GM23338 (cell line): ENCODE measurements around the gene GEMIN8. TPM values are rescaled to one million over a fixed set of nuclear protein-coding genes. Genes with fewer than 3 reads are reported as not detected.

Experiments used
- ATAC-seq: fragments of 200-7000 bp; cut with Tn5 transposase; 3 replicates; pipeline ENCODE4 v1.9.1; 2020
- DNase-seq: peaks from one replicate; pipeline ENCODE4 v3.0.0-alpha.2; 2015; ENCODE audit warnings: low spot score
- H2AFZ ChIP-seq: fragments of 200-600 bp; sonication (generic); 2 replicates; pipeline ENCODE4 v1.8.0; 2016; ENCODE audit warnings: antibody characterized with exemption, mild to moderate bottlenecking, moderate library complexity
- H3F3A ChIP-seq: fragments of 200-600 bp; sonication (generic); replicated peaks from 2 replicates; pipeline ENCODE4 v1.8.0; 2017; ENCODE audit warnings: antibody characterized with exemption, mixed run types, low read depth
- H3K27ac ChIP-seq: fragments of 200-600 bp; sonication (generic); 2 replicates; pipeline ENCODE4 v1.6.1; 2016; ENCODE audit warnings: low read depth
- H3K27me3 ChIP-seq: fragments of 200-600 bp; sonication (generic); 2 replicates; pipeline ENCODE4 v1.8.0; 2016; ENCODE audit warnings: mild to moderate bottlenecking, mixed run types, moderate library complexity; ENCODE audit not compliant: insufficient read depth
- H3K36me3 ChIP-seq: fragments of 200-600 bp; sonication (generic); 2 replicates; pipeline ENCODE4 v1.8.0; 2016; ENCODE audit warnings: mild to moderate bottlenecking; ENCODE audit not compliant: insufficient read depth
- H3K4me1 ChIP-seq: fragments of 200-600 bp; sonication (generic); 2 replicates; pipeline ENCODE4 v1.8.0; 2016; ENCODE audit warnings: mild to moderate bottlenecking, moderate library complexity; ENCODE audit not compliant: insufficient read depth
- H3K4me2 ChIP-seq: fragments of 200-600 bp; sonication (generic); 2 replicates; pipeline ENCODE4 v1.7.1; 2017; ENCODE audit warnings: mixed run types
- H3K4me3 ChIP-seq: fragments of 200-600 bp; sonication (generic); 2 replicates; pipeline ENCODE4 v1.6.1; 2016; ENCODE audit warnings: mixed run types
- H3K79me2 ChIP-seq: fragments of 200-600 bp; sonication (generic); replicated peaks from 2 replicates; pipeline ENCODE4 v1.8.0; 2017; ENCODE audit warnings: mild to moderate bottlenecking; ENCODE audit not compliant: insufficient read depth
- H3K9me2 ChIP-seq: fragments of 200-600 bp; sonication (generic); 2 replicates; pipeline ENCODE4 v1.8.0; 2017; ENCODE audit not compliant: insufficient read depth
- H4K20me1 ChIP-seq: fragments of 200-600 bp; sonication (generic); replicated peaks from 2 replicates; pipeline ENCODE4 v1.8.0; 2017; ENCODE audit warnings: mild to moderate bottlenecking; ENCODE audit not compliant: insufficient read depth
- H3K27ac Mint-ChIP-seq: 2 replicates; pipeline ENCODE4 v1.8.0; 2020; ENCODE audit warnings: inconsistent platforms, mild to moderate bottlenecking, moderate library complexity, mixed read lengths
- H3K27me3 Mint-ChIP-seq: 3 replicates; pipeline ENCODE4 v1.8.0; 2022; ENCODE audit warnings: low read depth, mild to moderate bottlenecking, moderate library complexity, mixed read lengths, inconsistent platforms; ENCODE audit not compliant: insufficient read depth, poor library complexity
- H3K36me3 Mint-ChIP-seq: 3 replicates; pipeline ENCODE4 v1.8.0; 2021; ENCODE audit warnings: low read depth, mild to moderate bottlenecking, inconsistent platforms, moderate library complexity, mixed read lengths
- H3K4me1 Mint-ChIP-seq: 3 replicates; pipeline ENCODE4 v1.8.0; 2020; ENCODE audit warnings: mild to moderate bottlenecking, inconsistent platforms, mixed read lengths
- H3K4me3 Mint-ChIP-seq: 3 replicates; pipeline ENCODE4 v1.8.0; 2021; ENCODE audit warnings: moderate library complexity, mild to moderate bottlenecking, inconsistent platforms, mixed read lengths
- H3K9me3 Mint-ChIP-seq: 3 replicates; pipeline ENCODE4 v1.8.0; 2020; ENCODE audit warnings: moderate library complexity, mild to moderate bottlenecking, inconsistent platforms, mixed read lengths
- CREB1 ChIP-seq: fragments of 250-450 bp; sonication (Bioruptor Pico); IDR thresholded peaks from 2 replicates; pipeline ENCODE4 v1.5.0; 2020; ENCODE audit warnings: low read depth, mild to moderate bottlenecking, moderate library complexity
- EZH2 ChIP-seq: fragments of 200-600 bp; sonication (generic); IDR thresholded peaks from one replicate; pipeline ENCODE4 v1.8.0; 2017; ENCODE audit warnings: antibody characterized with exemption, mild to moderate bottlenecking, low read depth; ENCODE audit not compliant: unreplicated experiment
- EZH2phosphoT487 ChIP-seq: fragments of 200-600 bp; sonication (generic); IDR thresholded peaks from one replicate; pipeline ENCODE4 v1.8.1; 2018; ENCODE audit warnings: antibody characterized with exemption; ENCODE audit not compliant: unreplicated experiment
- NANOG ChIP-seq: IDR thresholded peaks from 2 replicates; pipeline ENCODE4 v1.6.1; 2016; ENCODE audit warnings: antibody characterized with exemption, borderline replicate concordance
- STAT1 ChIP-seq: IDR thresholded peaks from one replicate; pipeline ENCODE4 v1.6.1; 2016; ENCODE audit warnings: antibody characterized with exemption; ENCODE audit not compliant: unreplicated experiment
- ZNF331 ChIP-seq: fragments of 250-450 bp; sonication (Bioruptor Pico); IDR thresholded peaks from 2 replicates; pipeline ENCODE4 v1.5.0; 2020; ENCODE audit warnings: low read depth, mild to moderate bottlenecking, moderate library complexity
- polyA plus RNA-seq: library from polyadenylated mRNA; unstranded; fragments of >200 nt; fragmentation: Nextera tagmentation; extraction: Ambion mirVana; gene quantifications from 2 replicates; pipeline ENCODE4 v1.2.1, GENCODE V29; 2016
- total RNA-seq: library from RNA; depleted of rRNA; stranded (reverse); fragments of >200 nt; shearing (Covaris generic); gene quantifications from 2 replicates; pipeline ENCODE4 v1.2.3, GENCODE V29; 2014
- TF ChIP-seq, protein P1 (sequence below): fragments of 250-450 bp; sonication (Bioruptor Pico); IDR thresholded peaks from 2 replicates; pipeline ENCODE4 v1.5.0; 2020; ENCODE audit warnings: mild to moderate bottlenecking, moderate library complexity

The GEMIN8 gene
- total and polyA plus RNA-seq, 2 experiments from 2014 or later, result 16.5 to 19.9 TPM

DNA sequence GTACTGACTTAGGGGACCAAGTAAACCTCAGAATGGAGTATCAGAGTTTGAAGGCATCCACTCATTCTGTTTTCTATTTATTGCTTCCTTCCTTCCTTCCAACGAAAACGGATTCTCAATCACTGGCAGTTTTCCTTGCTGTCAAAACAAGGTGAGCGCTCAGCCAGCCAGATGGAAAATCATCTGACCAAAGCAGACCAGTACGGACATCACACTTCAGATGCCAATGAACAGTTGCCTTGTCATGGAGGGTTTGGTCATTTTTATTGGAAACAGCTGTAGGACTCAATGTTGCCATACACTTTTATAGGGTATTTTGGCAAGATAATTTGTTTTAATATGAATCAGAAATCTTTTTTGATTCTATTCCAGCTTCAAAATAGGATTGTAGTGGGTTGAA, 16.6 kb downstream of the GEMIN8 start:
- no peaks in the 10 kb centered on the region for H3K4me1 ChIP-seq
- Mint-ChIP-seq H3K36me3 (peaks cover 14% of the 10 kb centered on the region), H3K9me3 (no peaks in the 10 kb centered on the region), H3K4me3 (no peak overlapping the region), H3K27me3 (no peaks in the 10 kb centered on the region), H3K4me1 (no peaks in the 10 kb centered on the region), H3K27ac (no peak overlapping the region)
- ATAC-seq (no peak), DNase-seq (no peak)
- H3K27ac ChIP-seq, result no peak overlapping the region
- no peaks in the 10 kb centered on the region for H4K20me1 ChIP-seq
- no peak overlapping the region for H3K4me3 ChIP-seq
- H3K9me2 ChIP-seq, result no peaks in the 10 kb centered on the region
- no peak overlapping the region for H2AFZ ChIP-seq
- H3K4me2 ChIP-seq, result no peak overlapping the region
- H3K79me2 ChIP-seq, result no peaks in the 10 kb centered on the region
- TF ChIP-seq CREB1 (no peak), ZNF331 (CRISPR knock-in tag) (no peak), STAT1 (no peak), EZH2phosphoT487 (no peak), EZH2 (no peak)
- TF ChIP-seq, protein P1, sequence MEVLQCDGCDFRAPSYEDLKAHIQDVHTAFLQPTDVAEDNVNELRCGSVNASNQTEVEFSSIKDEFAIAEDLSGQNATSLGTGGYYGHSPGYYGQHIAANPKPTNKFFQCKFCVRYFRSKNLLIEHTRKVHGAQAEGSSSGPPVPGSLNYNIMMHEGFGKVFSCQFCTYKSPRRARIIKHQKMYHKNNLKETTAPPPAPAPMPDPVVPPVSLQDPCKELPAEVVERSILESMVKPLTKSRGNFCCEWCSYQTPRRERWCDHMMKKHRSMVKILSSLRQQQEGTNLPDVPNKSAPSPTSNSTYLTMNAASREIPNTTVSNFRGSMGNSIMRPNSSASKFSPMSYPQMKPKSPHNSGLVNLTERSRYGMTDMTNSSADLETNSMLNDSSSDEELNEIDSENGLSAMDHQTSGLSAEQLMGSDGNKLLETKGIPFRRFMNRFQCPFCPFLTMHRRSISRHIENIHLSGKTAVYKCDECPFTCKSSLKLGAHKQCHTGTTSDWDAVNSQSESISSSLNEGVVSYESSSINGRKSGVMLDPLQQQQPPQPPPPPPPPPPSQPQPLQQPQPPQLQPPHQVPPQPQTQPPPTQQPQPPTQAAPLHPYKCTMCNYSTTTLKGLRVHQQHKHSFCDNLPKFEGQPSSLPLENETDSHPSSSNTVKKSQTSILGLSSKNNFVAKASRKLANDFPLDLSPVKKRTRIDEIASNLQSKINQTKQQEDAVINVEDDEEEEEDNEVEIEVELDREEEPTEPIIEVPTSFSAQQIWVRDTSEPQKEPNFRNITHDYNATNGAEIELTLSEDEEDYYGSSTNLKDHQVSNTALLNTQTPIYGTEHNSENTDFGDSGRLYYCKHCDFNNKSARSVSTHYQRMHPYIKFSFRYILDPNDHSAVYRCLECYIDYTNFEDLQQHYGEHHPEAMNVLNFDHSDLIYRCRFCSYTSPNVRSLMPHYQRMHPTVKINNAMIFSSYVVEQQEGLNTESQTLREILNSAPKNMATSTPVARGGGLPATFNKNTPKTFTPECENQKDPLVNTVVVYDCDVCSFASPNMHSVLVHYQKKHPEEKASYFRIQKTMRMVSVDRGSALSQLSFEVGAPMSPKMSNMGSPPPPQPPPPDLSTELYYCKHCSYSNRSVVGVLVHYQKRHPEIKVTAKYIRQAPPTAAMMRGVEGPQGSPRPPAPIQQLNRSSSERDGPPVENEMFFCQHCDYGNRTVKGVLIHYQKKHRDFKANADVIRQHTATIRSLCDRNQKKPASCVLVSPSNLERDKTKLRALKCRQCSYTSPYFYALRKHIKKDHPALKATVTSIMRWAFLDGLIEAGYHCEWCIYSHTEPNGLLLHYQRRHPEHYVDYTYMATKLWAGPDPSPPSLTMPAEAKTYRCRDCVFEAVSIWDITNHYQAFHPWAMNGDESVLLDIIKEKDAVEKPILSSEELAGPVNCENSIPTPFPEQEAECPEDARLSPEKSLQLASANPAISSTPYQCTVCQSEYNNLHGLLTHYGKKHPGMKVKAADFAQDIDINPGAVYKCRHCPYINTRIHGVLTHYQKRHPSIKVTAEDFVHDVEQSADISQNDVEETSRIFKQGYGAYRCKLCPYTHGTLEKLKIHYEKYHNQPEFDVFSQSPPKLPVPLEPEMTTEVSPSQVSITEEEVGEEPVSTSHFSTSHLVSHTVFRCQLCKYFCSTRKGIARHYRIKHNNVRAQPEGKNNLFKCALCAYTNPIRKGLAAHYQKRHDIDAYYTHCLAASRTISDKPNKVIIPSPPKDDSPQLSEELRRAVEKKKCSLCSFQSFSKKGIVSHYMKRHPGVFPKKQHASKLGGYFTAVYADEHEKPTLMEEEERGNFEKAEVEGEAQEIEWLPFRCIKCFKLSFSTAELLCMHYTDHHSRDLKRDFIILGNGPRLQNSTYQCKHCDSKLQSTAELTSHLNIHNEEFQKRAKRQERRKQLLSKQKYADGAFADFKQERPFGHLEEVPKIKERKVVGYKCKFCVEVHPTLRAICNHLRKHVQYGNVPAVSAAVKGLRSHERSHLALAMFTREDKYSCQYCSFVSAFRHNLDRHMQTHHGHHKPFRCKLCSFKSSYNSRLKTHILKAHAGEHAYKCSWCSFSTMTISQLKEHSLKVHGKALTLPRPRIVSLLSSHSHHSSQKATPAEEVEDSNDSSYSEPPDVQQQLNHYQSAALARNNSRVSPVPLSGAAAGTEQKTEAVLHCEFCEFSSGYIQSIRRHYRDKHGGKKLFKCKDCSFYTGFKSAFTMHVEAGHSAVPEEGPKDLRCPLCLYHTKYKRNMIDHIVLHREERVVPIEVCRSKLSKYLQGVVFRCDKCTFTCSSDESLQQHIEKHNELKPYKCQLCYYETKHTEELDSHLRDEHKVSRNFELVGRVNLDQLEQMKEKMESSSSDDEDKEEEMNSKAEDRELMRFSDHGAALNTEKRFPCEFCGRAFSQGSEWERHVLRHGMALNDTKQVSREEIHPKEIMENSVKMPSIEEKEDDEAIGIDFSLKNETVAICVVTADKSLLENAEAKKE, result no peak
- no peaks in the 10 kb centered on the region for H3F3A ChIP-seq
- no peaks in the 10 kb centered on the region for H3K36me3 ChIP-seq
- no peaks in the 10 kb centered on the region for H3K27me3 ChIP-seq

DNA sequence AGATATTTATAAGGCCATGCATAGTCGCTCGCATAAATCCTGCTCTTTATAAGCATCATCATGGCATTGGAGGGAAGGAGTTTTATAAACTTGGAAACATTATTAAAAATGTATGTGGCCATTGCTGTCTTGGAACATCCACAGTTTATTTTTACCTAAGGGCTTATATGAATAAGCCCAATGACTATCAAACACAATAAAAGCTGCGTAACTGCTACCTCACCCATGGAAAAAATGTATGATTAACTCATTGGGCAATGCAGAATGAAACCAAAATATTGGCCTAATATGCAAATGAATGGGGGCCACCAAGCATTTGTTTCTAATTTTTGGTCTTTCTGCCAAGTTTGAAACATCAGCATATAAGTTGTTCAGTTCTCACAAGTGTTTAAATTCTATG, 19.1 kb downstream of the GEMIN8 start:
- no peaks in the 10 kb centered on the region for H3K27me3 Mint-ChIP-seq
- Histone ChIP-seq H3K27me3 (no peaks in the 10 kb centered on the region), H3K9me2 (no peaks in the 10 kb centered on the region), H4K20me1 (no peaks in the 10 kb centered on the region), H3F3A (no peaks in the 10 kb centered on the region), H2AFZ (no peak overlapping the region), H3K4me1 (no peaks in the 10 kb centered on the region), H3K4me2 (no peak overlapping the region), H3K36me3 (no peaks in the 10 kb centered on the region), H3K4me3 (no peak overlapping the region), H3K79me2 (no peaks in the 10 kb centered on the region), H3K27ac (no peak overlapping the region)
- no peak overlapping the region for H3K4me3 Mint-ChIP-seq
- no peaks in the 10 kb centered on the region for H3K4me1 Mint-ChIP-seq
- DNase-seq, result no peak
- ATAC-seq, result no peak
- no peaks in the 10 kb centered on the region for H3K9me3 Mint-ChIP-seq
- H3K36me3 Mint-ChIP-seq, result peaks cover 17% of the 10 kb centered on the region
- H3K27ac Mint-ChIP-seq, result no peak overlapping the region
- no peak for TF ChIP-seq NANOG
- no peak for TF ChIP-seq CREB1
- no peak for TF ChIP-seq ZNF331 (CRISPR knock-in tag)
- TF ChIP-seq, protein P1, result no peak
